ENCODE data around the gene AFF4. TPM values are rescaled to one million over a fixed set of nuclear protein-coding genes. Genes with fewer than 3 reads are reported as not detected.
A peak's percentile ranks its signal among the peaks of the same experiment; 100 is the strongest.

Gene AFF4
- total and polyA plus RNA-seq, 2 experiments from 2014 or later: 31.3 to 46.3 TPM

- no peaks in the 10 kb centered on the region for H3K4me1 Mint-ChIP-seq
- peak; percentile 33 for DNase-seq (ENCODE audit: low spot score)
- no peaks in the 10 kb centered on the region for H3K79me2 ChIP-seq (replicated peaks; ENCODE audit: insufficient read depth)
- H3K4me3 ChIP-seq: no peak overlapping the region
- H3K36me3 ChIP-seq (ENCODE audit: insufficient read depth): peaks cover 47% of the 10 kb centered on the region
- H3K27me3 Mint-ChIP-seq (ENCODE audit: insufficient read depth, low read depth, poor library complexity): no peaks in the 10 kb centered on the region
- H3F3A ChIP-seq (replicated peaks; ENCODE audit: low read depth): no peaks in the 10 kb centered on the region
- no peak overlapping the region for H2AFZ ChIP-seq
- peaks cover 4% of the 10 kb centered on the region; the same call in 1 of the 2 replicates for H4K20me1 ChIP-seq (replicated peaks; ENCODE audit: insufficient read depth)
- no peaks in the 10 kb centered on the region for H3K9me3 Mint-ChIP-seq
- TF ChIP-seq EZH2phosphoT487 (IDR thresholded peaks at IDR 0.05; ENCODE audit: unreplicated experiment): no peak
- no peak for TF ChIP-seq JUNB (IDR thresholded peaks at IDR 0.05; ENCODE audit: unreplicated experiment)
- TF ChIP-seq, protein P1, sequence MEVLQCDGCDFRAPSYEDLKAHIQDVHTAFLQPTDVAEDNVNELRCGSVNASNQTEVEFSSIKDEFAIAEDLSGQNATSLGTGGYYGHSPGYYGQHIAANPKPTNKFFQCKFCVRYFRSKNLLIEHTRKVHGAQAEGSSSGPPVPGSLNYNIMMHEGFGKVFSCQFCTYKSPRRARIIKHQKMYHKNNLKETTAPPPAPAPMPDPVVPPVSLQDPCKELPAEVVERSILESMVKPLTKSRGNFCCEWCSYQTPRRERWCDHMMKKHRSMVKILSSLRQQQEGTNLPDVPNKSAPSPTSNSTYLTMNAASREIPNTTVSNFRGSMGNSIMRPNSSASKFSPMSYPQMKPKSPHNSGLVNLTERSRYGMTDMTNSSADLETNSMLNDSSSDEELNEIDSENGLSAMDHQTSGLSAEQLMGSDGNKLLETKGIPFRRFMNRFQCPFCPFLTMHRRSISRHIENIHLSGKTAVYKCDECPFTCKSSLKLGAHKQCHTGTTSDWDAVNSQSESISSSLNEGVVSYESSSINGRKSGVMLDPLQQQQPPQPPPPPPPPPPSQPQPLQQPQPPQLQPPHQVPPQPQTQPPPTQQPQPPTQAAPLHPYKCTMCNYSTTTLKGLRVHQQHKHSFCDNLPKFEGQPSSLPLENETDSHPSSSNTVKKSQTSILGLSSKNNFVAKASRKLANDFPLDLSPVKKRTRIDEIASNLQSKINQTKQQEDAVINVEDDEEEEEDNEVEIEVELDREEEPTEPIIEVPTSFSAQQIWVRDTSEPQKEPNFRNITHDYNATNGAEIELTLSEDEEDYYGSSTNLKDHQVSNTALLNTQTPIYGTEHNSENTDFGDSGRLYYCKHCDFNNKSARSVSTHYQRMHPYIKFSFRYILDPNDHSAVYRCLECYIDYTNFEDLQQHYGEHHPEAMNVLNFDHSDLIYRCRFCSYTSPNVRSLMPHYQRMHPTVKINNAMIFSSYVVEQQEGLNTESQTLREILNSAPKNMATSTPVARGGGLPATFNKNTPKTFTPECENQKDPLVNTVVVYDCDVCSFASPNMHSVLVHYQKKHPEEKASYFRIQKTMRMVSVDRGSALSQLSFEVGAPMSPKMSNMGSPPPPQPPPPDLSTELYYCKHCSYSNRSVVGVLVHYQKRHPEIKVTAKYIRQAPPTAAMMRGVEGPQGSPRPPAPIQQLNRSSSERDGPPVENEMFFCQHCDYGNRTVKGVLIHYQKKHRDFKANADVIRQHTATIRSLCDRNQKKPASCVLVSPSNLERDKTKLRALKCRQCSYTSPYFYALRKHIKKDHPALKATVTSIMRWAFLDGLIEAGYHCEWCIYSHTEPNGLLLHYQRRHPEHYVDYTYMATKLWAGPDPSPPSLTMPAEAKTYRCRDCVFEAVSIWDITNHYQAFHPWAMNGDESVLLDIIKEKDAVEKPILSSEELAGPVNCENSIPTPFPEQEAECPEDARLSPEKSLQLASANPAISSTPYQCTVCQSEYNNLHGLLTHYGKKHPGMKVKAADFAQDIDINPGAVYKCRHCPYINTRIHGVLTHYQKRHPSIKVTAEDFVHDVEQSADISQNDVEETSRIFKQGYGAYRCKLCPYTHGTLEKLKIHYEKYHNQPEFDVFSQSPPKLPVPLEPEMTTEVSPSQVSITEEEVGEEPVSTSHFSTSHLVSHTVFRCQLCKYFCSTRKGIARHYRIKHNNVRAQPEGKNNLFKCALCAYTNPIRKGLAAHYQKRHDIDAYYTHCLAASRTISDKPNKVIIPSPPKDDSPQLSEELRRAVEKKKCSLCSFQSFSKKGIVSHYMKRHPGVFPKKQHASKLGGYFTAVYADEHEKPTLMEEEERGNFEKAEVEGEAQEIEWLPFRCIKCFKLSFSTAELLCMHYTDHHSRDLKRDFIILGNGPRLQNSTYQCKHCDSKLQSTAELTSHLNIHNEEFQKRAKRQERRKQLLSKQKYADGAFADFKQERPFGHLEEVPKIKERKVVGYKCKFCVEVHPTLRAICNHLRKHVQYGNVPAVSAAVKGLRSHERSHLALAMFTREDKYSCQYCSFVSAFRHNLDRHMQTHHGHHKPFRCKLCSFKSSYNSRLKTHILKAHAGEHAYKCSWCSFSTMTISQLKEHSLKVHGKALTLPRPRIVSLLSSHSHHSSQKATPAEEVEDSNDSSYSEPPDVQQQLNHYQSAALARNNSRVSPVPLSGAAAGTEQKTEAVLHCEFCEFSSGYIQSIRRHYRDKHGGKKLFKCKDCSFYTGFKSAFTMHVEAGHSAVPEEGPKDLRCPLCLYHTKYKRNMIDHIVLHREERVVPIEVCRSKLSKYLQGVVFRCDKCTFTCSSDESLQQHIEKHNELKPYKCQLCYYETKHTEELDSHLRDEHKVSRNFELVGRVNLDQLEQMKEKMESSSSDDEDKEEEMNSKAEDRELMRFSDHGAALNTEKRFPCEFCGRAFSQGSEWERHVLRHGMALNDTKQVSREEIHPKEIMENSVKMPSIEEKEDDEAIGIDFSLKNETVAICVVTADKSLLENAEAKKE (CRISPR knock-in tag; IDR thresholded peaks at IDR 0.05): no peak
- TF ChIP-seq ZNF114 (CRISPR knock-in tag; IDR thresholded peaks at IDR 0.05): no peak
- TF ChIP-seq STAT1 (IDR thresholded peaks at IDR 0.05; ENCODE audit: unreplicated experiment): no peak
- TF ChIP-seq, protein P2, sequence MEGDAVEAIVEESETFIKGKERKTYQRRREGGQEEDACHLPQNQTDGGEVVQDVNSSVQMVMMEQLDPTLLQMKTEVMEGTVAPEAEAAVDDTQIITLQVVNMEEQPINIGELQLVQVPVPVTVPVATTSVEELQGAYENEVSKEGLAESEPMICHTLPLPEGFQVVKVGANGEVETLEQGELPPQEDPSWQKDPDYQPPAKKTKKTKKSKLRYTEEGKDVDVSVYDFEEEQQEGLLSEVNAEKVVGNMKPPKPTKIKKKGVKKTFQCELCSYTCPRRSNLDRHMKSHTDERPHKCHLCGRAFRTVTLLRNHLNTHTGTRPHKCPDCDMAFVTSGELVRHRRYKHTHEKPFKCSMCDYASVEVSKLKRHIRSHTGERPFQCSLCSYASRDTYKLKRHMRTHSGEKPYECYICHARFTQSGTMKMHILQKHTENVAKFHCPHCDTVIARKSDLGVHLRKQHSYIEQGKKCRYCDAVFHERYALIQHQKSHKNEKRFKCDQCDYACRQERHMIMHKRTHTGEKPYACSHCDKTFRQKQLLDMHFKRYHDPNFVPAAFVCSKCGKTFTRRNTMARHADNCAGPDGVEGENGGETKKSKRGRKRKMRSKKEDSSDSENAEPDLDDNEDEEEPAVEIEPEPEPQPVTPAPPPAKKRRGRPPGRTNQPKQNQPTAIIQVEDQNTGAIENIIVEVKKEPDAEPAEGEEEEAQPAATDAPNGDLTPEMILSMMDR (conservative IDR thresholded peaks at IDR 0.05; ENCODE audit: low read depth in 2 of 2): no peak
- TF ChIP-seq, protein P3, sequence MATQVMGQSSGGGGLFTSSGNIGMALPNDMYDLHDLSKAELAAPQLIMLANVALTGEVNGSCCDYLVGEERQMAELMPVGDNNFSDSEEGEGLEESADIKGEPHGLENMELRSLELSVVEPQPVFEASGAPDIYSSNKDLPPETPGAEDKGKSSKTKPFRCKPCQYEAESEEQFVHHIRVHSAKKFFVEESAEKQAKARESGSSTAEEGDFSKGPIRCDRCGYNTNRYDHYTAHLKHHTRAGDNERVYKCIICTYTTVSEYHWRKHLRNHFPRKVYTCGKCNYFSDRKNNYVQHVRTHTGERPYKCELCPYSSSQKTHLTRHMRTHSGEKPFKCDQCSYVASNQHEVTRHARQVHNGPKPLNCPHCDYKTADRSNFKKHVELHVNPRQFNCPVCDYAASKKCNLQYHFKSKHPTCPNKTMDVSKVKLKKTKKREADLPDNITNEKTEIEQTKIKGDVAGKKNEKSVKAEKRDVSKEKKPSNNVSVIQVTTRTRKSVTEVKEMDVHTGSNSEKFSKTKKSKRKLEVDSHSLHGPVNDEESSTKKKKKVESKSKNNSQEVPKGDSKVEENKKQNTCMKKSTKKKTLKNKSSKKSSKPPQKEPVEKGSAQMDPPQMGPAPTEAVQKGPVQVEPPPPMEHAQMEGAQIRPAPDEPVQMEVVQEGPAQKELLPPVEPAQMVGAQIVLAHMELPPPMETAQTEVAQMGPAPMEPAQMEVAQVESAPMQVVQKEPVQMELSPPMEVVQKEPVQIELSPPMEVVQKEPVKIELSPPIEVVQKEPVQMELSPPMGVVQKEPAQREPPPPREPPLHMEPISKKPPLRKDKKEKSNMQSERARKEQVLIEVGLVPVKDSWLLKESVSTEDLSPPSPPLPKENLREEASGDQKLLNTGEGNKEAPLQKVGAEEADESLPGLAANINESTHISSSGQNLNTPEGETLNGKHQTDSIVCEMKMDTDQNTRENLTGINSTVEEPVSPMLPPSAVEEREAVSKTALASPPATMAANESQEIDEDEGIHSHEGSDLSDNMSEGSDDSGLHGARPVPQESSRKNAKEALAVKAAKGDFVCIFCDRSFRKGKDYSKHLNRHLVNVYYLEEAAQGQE (IDR thresholded peaks at IDR 0.05; ENCODE audit: unreplicated experiment): no peak
- no peak for TF ChIP-seq EZH2 (IDR thresholded peaks at IDR 0.05; ENCODE audit: low read depth, unreplicated experiment)
- no peak for TF ChIP-seq ETS1 (IDR thresholded peaks at IDR 0.05)
- TF ChIP-seq CREB1 (CRISPR knock-in tag; IDR thresholded peaks at IDR 0.05; ENCODE audit: low read depth): no peak
- TF ChIP-seq POLR2AphosphoS5 (IDR thresholded peaks at IDR 0.05; ENCODE audit: low read depth): no peak
- H3K9me2 ChIP-seq (ENCODE audit: insufficient read depth): no peaks in the 10 kb centered on the region
- H3K4me2 ChIP-seq: no peak overlapping the region
- ATAC-seq: no peak
- H3K36me3 Mint-ChIP-seq (ENCODE audit: low read depth): peaks cover 66% of the 10 kb centered on the region
- H3K27ac ChIP-seq (ENCODE audit: low read depth): no peak overlapping the region
- H3K27me3 ChIP-seq (ENCODE audit: insufficient read depth): no peaks in the 10 kb centered on the region
- no peak overlapping the region for H3K27ac Mint-ChIP-seq
- H3K4me3 Mint-ChIP-seq: no peak overlapping the region
- H3K4me1 ChIP-seq (ENCODE audit: insufficient read depth): no peaks in the 10 kb centered on the region
These were observed 77.2 kb downstream of the AFF4 start for GRCh38 chr5:132886064-132886823.

Data from GM23338 (cell line).